HCT116 (cell line): ENCODE data around the gene SIGLEC7. TPM values are rescaled to one million over a fixed set of nuclear protein-coding genes. Genes with fewer than 3 reads are reported as not detected.

Source experiments
- ATAC-seq: fragments of 200-7000 bp; cut with Tn5 transposase; 2 replicates; pipeline ENCODE4 v1.9.1; 2020; ENCODE audit warnings: mild to moderate bottlenecking, moderate library complexity
- BruUV-seq: library from RNA; stranded (reverse); fragments of 400-500 nt; replicated peaks from 2 replicates; lab custom pipeline; 2021; lab: Mats Ljungman, UMichigan
- CTCF ChIA-PET: fragments of 300-600 bp; sonication (Branson Sonifier 250); formaldehyde crosslinking; loops from one replicate; lab custom pipeline; 2021; ENCODE audit warnings: antibody characterized with exemption; lab: Charles Lee
- POLR2A ChIA-PET: fragments of 300-600, 350-600 bp; sonication (Branson Sonifier 250); formaldehyde crosslinking; loops from one replicate; lab custom pipeline; 2021; ENCODE audit warnings: antibody characterized with exemption; lab: Charles Lee
- RAD21 ChIA-PET, 2 experiments: fragments of 300-600 bp; sonication (Branson Sonifier 250); formaldehyde crosslinking; loops; one replicate each; lab custom pipeline; 2023; ENCODE audit warnings: low total read pairs in 2 of 2; ENCODE audit not compliant: uncharacterized antibody in 2 of 2, unreplicated experiment in 2 of 2, low non-redundant PET in 1 of 2; lab: Charles Lee
- DNase-seq: peaks from one replicate; pipeline ENCODE4 v3.0.0-alpha.2; 2010; ENCODE audit warnings: low read depth, low spot score
- H2AFZ ChIP-seq: fragments of 200-600 bp; shearing (Covaris generic), sonication (generic); 2 replicates; pipeline ENCODE4 v1.6.1; 2017; ENCODE audit warnings: low read depth, mixed run types, mixed read lengths, antibody characterized with exemption, low read length; ENCODE audit not compliant: poor library complexity, severe bottlenecking
- H3K27ac ChIP-seq: 2 replicates; pipeline ENCODE4 v1.5.1; 2012; ENCODE audit warnings: low read depth, low read length
- H3K27me3 ChIP-seq: fragments of 200-600 bp; sonication (generic); 2 replicates; pipeline ENCODE4 v1.6.1; 2016; ENCODE audit warnings: mixed run types, low read length, mixed read lengths; ENCODE audit not compliant: insufficient read depth
- H3K36me3 ChIP-seq, 2 experiments: fragments of 200-500 bp in 1 of 2; fragments of 200-600 bp in 1 of 2; sonication (Bioruptor generic) in 1 of 2; sonication (generic) in 1 of 2; 2 replicates each; pipeline versions ENCODE4 v1.5.1 to v1.6.1; 2014 to 2016; ENCODE audit warnings: low read length in 2 of 2, inconsistent platforms in 1 of 2, mixed read lengths in 1 of 2, mixed run types in 1 of 2; ENCODE audit not compliant: insufficient read depth in 2 of 2, control insufficient read depth in 1 of 2
- H3K4me1 ChIP-seq, 2 experiments: fragments of 200-600 bp in 1 of 2; sonication (generic) in 1 of 2; 2 replicates each; pipeline versions ENCODE4 v1.5.1 to v1.6.1; 2012 to 2017; ENCODE audit warnings: low read length in 2 of 2, inconsistent platforms in 1 of 2, mild to moderate bottlenecking in 1 of 2, mixed read lengths in 1 of 2, mixed run types in 1 of 2, moderate library complexity in 1 of 2; ENCODE audit not compliant: insufficient read depth in 2 of 2, control insufficient read depth in 1 of 2
- H3K4me2 ChIP-seq: fragments of 200-600 bp; sonication (generic); 2 replicates; pipeline ENCODE4 v1.6.1; 2017; ENCODE audit warnings: mixed run types, low read length, mixed read lengths
- H3K4me3 ChIP-seq, 2 experiments: fragments of 200-600 bp in 1 of 2; sonication (generic) in 1 of 2; replicated peaks in 1 of 2; 2 replicates each; pipeline ENCODE4 v1.5.1; 2011 to 2016; ENCODE audit warnings: low read length in 2 of 2, control low read depth in 1 of 2, low read depth in 1 of 2, mild to moderate bottlenecking in 1 of 2, mixed read lengths in 1 of 2, mixed run types in 1 of 2
- H3K79me2 ChIP-seq: fragments of 200-600 bp; sonication (generic); 2 replicates; pipeline ENCODE4 v1.6.1; 2017; ENCODE audit warnings: mild to moderate bottlenecking, mixed run types, low read length, moderate library complexity, mixed read lengths; ENCODE audit not compliant: insufficient read depth
- H3K9ac ChIP-seq: fragments of 200-600 bp; sonication (generic); 2 replicates; pipeline ENCODE4 v1.6.1; 2016; ENCODE audit warnings: low read length, mixed read lengths
- H3K9me2 ChIP-seq: fragments of 200-600 bp; sonication (generic), shearing (Covaris generic); 2 replicates; pipeline ENCODE4 v1.6.1; 2017; ENCODE audit warnings: mixed run types, mild to moderate bottlenecking, moderate library complexity; ENCODE audit not compliant: insufficient read depth
- H3K9me3 ChIP-seq, 2 experiments: fragments of 200-500 bp in 1 of 2; fragments of 200-600 bp in 1 of 2; sonication (Bioruptor generic) in 1 of 2; sonication (generic) in 1 of 2; 2 replicates each; pipeline ENCODE4 v1.6.1; 2014 to 2017; ENCODE audit warnings: low read length in 2 of 2, mixed read lengths in 2 of 2, inconsistent platforms in 1 of 2, low read depth in 1 of 2, mild to moderate bottlenecking in 1 of 2, mixed run types in 1 of 2, moderate library complexity in 1 of 2; ENCODE audit not compliant: control insufficient read depth in 1 of 2, insufficient read depth in 1 of 2
- H4K20me1 ChIP-seq: fragments of 200-600 bp; sonication (generic), shearing (Covaris generic); 2 replicates; pipeline ENCODE4 v1.6.1; 2017; ENCODE audit warnings: mixed run types, mild to moderate bottlenecking, moderate library complexity; ENCODE audit not compliant: insufficient read depth
- CTCF ChIP-seq, 3 experiments: fragments of 200-600 bp in 1 of 3; sonication (generic) in 1 of 3; IDR thresholded peaks in 2 of 3; conservative IDR thresholded peaks in 1 of 3; 2 replicates each; pipeline ENCODE4 v1.5.1; 2012 to 2017; ENCODE audit warnings: low read depth in 2 of 3, low read length in 2 of 3, antibody characterized with exemption in 1 of 3, borderline replicate concordance in 1 of 3, control low read depth in 1 of 3, mild to moderate bottlenecking in 1 of 3, mixed read lengths in 1 of 3, mixed run types in 1 of 3, moderate library complexity in 1 of 3; ENCODE audit not compliant: insufficient read depth in 1 of 3
- ELF1 ChIP-seq: IDR thresholded peaks from 2 replicates; pipeline ENCODE4 v1.6.1; 2012; ENCODE audit warnings: low read depth, borderline replicate concordance
- EZH2phosphoT487 ChIP-seq: fragments of 200-600 bp; IDR thresholded peaks from 2 replicates; pipeline ENCODE4 v1.6.1; 2018; ENCODE audit warnings: antibody characterized with exemption, borderline replicate concordance
- JUND ChIP-seq: IDR thresholded peaks from 2 replicates; pipeline ENCODE4 v1.6.1; 2012
- MAX ChIP-seq: IDR thresholded peaks from 2 replicates; pipeline ENCODE4 v1.6.1; 2012
- RAD21 ChIP-seq: IDR thresholded peaks from 2 replicates; pipeline ENCODE4 v1.6.1; 2012; ENCODE audit warnings: low read depth, mild to moderate bottlenecking
- SRF ChIP-seq: IDR thresholded peaks from 2 replicates; pipeline ENCODE4 v1.6.1; 2012; ENCODE audit warnings: low read depth
- TCF7L2 ChIP-seq: IDR thresholded peaks from 2 replicates; pipeline ENCODE4 v1.7.0; 2011; ENCODE audit warnings: borderline replicate concordance, inconsistent platforms; ENCODE audit not compliant: insufficient read depth, insufficient read length; ENCODE audit errors: extremely low read depth
- YY1 ChIP-seq: IDR thresholded peaks from 2 replicates; pipeline ENCODE4 v1.6.1; 2011; ENCODE audit warnings: low read length, low read depth, moderate library complexity, mild to moderate bottlenecking; ENCODE audit not compliant: insufficient replicate concordance; ENCODE audit errors: extremely low read depth
- intact Hi-C: fragments of 100-400 bp; cut with micrococcal nuclease; formaldehyde crosslinking; loops from 2 replicates; pipeline ENCODE4 v1.10.0; 2022
- total RNA-seq: library from RNA; stranded (reverse); gene quantifications from one replicate; pipeline ENCODE4 v1.2.1, GENCODE V29; 2021; ENCODE audit not compliant: unreplicated experiment

Gene SIGLEC7
- total RNA-seq, 1 experiment from 2014 or later: not detected

GRCh38 chr19:51094696-51095279 is 47.3 kb upstream of the SIGLEC7 start:
- no peaks in the 10 kb centered on the region for H4K20me1 ChIP-seq
- ChIA-PET RAD21 (no interaction called here), POLR2A (no interaction called here), CTCF (interaction anchor here (1.2 to 6.3 kb wide), 2 partner anchors 75 to 173 kb away, joined by 4 to 140 read pairs; partner anchors contain the start of gene KLK10)
- peaks cover 2 to 13% of the 10 kb centered on the region in 2 experiments; a peak in 2 of 4 replicates for H3K4me1 ChIP-seq
- H3K27me3 ChIP-seq: no peaks in the 10 kb centered on the region
- no peaks in the 10 kb centered on the region; a peak in 1 of 4 replicates for H3K36me3 ChIP-seq
- no peak for ATAC-seq
- no peak overlapping the region for H2AFZ ChIP-seq
- BruUV-seq: no TSS peak
- no peak overlapping the region for H3K4me2 ChIP-seq
- no peak for DNase-seq
- no peak overlapping the region for H3K4me3 ChIP-seq
- H3K9me2 ChIP-seq: no peaks in the 10 kb centered on the region
- TF ChIP-seq MAX (no peak), CTCF (IDR thresholded peaks at IDR 0.05 in 2 of 3, conservative IDR thresholded peaks at IDR 0.05 in 1 of 3; ENCODE audit: borderline replicate concordance in 1 of 3, insufficient read depth in 1 of 3, low read depth in 2 of 3, low read length in 2 of 3) (peak; percentile 62 to 82 (median 69); a peak in 5 of 6 replicates), TCF7L2 (peak; percentile 81), ELF1 (no peak), SRF (no peak), YY1 (no peak), JUND (no peak), RAD21 (peak; percentile 83), EZH2phosphoT487 (no peak)
- no peaks in the 10 kb centered on the region for H3K79me2 ChIP-seq
- H3K9me3 ChIP-seq: no peaks in the 10 kb centered on the region
- no peak overlapping the region for H3K27ac ChIP-seq
- no peak overlapping the region for H3K9ac ChIP-seq
- intact Hi-C loops: loop anchor here (1.0 to 10.0 kb wide), 4 partner anchors 73 to 730 kb away; partner anchors contain the start of genes ACP4 and NAPSA
